Activated naive CD4-positive, alpha-beta T cell treated with anti-CD3 and anti-CD28 coated beads, Interleukin-2, amount 50 U/mL, for 24 hours (primary cell): ENCODE results near the gene KBTBD13.

Experiments
- H3K27ac Mint-ChIP-seq: one replicate; pipeline ENCODE4 v1.8.0; 2021; ENCODE audit warnings: mild to moderate bottlenecking, mixed read lengths
- H3K27me3 Mint-ChIP-seq: one replicate; pipeline ENCODE4 v1.8.0; 2021; ENCODE audit warnings: mixed read lengths
- H3K36me3 Mint-ChIP-seq: one replicate; pipeline ENCODE4 v1.8.0; 2021; ENCODE audit warnings: mixed read lengths
- H3K4me1 Mint-ChIP-seq: one replicate; pipeline ENCODE4 v1.8.0; 2021; ENCODE audit warnings: mixed read lengths
- H3K4me3 Mint-ChIP-seq: one replicate; pipeline ENCODE4 v1.8.0; 2021; ENCODE audit warnings: mild to moderate bottlenecking, mixed read lengths
- H3K9me3 Mint-ChIP-seq: one replicate; pipeline ENCODE4 v1.8.0; 2021; ENCODE audit warnings: mixed read lengths

KBTBD13 gene

DNA sequence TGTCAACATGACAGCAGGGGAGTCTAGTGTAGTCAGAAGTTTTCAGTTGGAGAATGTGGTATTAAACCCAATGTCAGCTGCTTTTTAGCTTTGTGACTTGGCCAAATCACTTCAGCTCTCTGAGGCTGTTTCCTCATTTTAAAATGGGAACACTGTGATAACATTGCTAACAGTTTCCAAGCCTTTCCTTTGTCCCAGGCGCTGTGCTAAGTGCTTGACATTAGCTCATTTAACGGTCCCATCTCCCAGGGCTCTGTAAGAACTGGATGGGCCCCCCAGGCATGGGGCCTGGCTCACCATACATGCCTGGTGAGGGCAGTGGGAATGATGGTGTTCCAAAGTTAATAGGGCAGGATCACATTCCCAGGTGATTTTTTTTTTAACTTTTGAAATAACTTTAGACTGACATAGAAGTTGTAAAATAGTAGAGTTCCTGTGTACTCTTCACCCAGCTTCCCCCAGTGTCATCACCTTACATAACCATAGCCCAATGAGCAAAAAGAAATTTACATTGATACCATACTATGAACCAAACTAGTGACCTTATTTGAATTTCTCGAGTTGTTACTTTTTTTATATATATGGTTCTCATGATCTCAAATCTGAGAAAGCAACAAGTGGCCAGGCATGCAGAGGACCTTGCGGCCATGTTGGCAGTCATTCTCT, 16.5 kb upstream of the KBTBD13 start:
- H3K4me3 Mint-ChIP-seq = no peak overlapping the region
- H3K27me3 Mint-ChIP-seq = no peaks in the 10 kb centered on the region
- H3K9me3 Mint-ChIP-seq = no peaks in the 10 kb centered on the region
- no peaks in the 10 kb centered on the region for H3K36me3 Mint-ChIP-seq
- H3K27ac Mint-ChIP-seq = no peak overlapping the region
- no peaks in the 10 kb centered on the region for H3K4me1 Mint-ChIP-seq

DNA sequence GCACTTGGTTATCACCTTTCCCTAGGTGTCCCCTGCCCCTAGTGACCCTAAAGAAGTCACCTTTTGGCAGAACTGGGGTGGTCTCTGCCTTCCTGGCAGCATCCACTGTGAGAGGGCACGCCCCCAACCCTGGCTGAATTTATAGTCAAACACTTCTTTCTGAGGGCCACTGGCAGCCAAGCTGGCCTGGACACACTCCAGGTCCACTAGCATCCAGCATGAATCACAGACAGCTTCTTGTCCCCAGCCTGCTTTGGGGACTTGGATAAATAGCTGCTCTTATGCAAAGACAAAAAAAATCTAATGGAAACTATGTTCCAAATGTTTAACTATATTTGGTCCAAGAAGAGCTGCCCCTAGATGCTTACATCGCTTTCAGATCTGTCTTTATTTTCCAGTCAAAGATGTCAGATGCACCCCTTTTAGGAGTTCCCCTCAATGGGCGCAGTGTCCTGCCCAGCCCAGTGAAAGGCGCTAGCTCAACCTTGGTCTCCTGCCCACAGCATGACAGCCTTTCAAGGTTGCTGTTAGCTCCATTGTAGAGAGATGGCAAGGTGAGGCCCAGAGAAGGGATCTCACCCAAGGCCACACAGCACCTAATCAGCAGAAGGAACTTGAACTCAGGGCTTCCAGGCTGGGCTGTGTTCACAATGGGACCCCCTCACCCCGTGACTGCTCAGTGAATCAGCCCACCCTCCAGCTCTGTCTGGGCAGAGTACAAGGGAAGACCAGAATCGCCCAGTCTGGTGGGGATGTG, 15.7 kb upstream of the KBTBD13 start:
- no peak overlapping the region for H3K4me3 Mint-ChIP-seq
- no peak overlapping the region for H3K27ac Mint-ChIP-seq
- H3K4me1 Mint-ChIP-seq = no peaks in the 10 kb centered on the region
- H3K36me3 Mint-ChIP-seq = no peaks in the 10 kb centered on the region
- no peaks in the 10 kb centered on the region for H3K9me3 Mint-ChIP-seq
- H3K27me3 Mint-ChIP-seq = peaks cover 6% of the 10 kb centered on the region

DNA sequence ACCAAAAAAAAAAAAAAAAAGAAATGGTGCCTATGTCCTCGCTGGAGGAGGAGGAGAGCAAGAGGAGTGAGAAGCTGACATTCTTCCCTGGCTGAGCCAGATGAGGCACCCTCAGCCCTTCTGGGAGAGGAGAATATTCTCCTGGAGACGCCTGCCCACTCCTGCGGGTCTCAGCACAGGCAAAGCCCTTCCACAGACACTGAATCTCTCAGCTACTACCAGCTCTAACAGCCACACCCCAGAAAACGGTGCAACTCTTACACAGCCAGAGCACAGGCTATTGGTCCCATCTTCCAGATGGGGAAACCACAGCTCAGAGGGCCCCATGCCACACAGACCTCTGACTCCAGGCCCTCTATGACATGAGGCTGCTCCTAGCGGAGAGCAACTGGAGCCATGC, 14.5 kb upstream of the KBTBD13 start:
- H3K4me3 Mint-ChIP-seq = no peak overlapping the region
- no peaks in the 10 kb centered on the region for H3K9me3 Mint-ChIP-seq
- peaks cover 9% of the 10 kb centered on the region for H3K27me3 Mint-ChIP-seq
- H3K36me3 Mint-ChIP-seq = no peaks in the 10 kb centered on the region
- no peak overlapping the region for H3K27ac Mint-ChIP-seq
- peaks cover under 1% of the 10 kb centered on the region for H3K4me1 Mint-ChIP-seq

DNA sequence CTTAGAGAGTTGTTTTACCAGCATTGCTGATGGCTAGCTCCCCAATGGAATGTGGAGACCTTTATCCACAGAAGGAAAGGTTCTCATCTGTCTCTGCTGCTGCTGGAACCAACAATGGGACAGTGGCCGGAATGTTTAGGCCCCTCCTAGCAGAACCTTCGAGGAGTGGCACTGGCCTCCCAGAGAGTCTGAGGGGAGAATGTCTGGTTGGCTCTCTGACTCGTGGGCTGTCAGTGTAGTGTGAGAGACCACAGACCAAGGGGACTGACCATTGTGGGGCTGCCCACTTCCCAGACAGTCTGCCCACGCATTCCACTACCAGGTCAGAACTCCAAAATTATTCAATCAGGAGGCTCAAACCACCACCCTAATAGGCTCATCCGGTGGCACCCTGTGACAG, 13.8 kb upstream of the KBTBD13 start:
- Mint-ChIP-seq H3K27me3 (peaks cover 12% of the 10 kb centered on the region), H3K4me1 (peaks cover 5% of the 10 kb centered on the region), H3K36me3 (no peaks in the 10 kb centered on the region), H3K4me3 (no peak overlapping the region), H3K9me3 (no peaks in the 10 kb centered on the region), H3K27ac (no peak overlapping the region)

DNA sequence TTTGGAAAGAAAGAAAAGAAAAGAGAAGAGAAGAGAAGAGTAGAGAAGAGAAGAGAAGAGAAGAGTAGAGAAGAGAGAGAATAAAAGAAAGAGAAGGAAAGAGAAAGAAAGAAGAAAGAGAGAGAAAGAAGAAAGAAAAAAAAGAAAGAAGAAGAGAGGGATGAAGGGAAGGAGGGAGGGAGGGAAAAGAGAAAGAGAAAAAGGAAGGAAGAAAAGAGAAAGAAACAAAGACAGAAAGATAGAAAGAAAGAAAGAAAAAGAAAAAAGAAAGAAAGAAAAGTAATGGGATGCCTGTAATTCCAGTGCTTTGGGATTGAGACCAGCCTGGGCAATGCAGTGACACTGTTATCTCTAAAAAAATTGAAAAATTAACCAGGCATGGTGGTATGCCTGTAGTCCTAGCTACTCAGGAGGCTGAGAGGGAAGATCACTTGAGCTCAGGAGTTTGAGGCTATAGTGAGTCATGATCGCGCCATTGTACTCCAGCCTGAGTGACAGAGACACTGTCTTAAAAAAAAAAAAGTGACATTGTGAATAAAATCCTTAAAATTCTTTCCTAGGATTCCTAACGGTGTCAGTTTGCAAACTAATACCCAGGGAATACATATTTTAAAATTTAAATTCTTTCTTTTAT, 10.4 kb upstream of the KBTBD13 start:
- H3K9me3 Mint-ChIP-seq = no peaks in the 10 kb centered on the region
- peaks cover 11% of the 10 kb centered on the region for H3K4me1 Mint-ChIP-seq
- no peak overlapping the region for H3K4me3 Mint-ChIP-seq
- H3K27ac Mint-ChIP-seq = peak overlapping the region; percentile 69
- H3K36me3 Mint-ChIP-seq = no peaks in the 10 kb centered on the region
- H3K27me3 Mint-ChIP-seq = peaks cover 18% of the 10 kb centered on the region

DNA sequence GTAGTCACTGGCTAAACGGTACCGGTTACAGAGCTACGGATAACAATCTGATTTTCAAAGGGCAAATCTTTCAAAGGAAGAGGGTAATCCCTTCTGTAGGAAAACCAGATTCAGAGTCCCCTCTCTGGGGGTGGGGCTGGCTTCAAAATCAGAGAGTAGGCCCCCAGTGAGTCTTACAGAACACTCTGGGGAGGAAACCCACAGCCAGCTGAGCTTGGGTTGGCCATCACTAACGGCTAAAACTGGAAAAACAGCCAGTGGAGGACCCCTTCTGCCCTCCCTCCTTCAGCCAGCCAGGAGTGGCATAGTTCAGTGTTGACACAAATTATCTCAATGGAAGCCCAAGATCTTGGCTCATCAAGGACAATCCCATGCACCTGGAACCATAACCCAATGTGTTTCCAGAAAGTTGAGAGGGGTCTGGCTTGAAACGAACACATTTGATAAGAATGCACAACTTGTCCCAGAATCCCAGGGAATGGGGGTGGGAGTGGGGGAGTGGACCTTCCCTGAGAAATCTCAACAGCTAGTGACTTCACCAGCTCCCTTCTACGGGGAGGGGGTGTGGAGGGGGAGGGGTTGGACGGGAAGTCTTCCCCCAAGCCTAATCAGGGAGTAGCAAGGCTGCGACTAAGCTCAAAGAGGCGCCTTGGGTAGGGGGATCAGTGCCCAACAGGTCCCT, 9.8 kb upstream of the KBTBD13 start:
- H3K27me3 Mint-ChIP-seq = peaks cover 18% of the 10 kb centered on the region
- no peaks in the 10 kb centered on the region for H3K36me3 Mint-ChIP-seq
- H3K4me1 Mint-ChIP-seq = peaks cover 11% of the 10 kb centered on the region
- H3K27ac Mint-ChIP-seq = no peak overlapping the region
- peak overlapping the region; percentile 5 for H3K4me3 Mint-ChIP-seq
- H3K9me3 Mint-ChIP-seq = no peaks in the 10 kb centered on the region

DNA sequence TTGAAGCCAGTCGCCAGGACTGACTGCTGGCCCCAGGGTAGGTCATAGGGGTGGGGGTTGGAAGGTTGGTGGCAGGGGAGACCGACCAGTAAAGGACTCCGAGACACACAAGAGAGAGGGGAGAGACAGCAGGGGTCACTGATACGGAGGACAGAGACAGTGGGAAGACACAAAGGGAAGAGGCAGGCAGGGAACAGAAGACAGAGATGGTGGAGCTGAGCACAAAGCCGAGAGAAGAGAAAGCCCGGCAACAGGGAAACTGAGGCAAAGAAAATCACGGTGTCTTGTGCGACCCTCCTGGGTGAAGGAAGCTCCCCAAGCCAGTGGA, 9.3 kb upstream of the KBTBD13 start:
- Mint-ChIP-seq H3K36me3 (no peaks in the 10 kb centered on the region), H3K27me3 (peaks cover 18% of the 10 kb centered on the region), H3K4me1 (peaks cover 11% of the 10 kb centered on the region), H3K9me3 (no peaks in the 10 kb centered on the region), H3K4me3 (peak overlapping the region; percentile 5), H3K27ac (no peak overlapping the region)

DNA sequence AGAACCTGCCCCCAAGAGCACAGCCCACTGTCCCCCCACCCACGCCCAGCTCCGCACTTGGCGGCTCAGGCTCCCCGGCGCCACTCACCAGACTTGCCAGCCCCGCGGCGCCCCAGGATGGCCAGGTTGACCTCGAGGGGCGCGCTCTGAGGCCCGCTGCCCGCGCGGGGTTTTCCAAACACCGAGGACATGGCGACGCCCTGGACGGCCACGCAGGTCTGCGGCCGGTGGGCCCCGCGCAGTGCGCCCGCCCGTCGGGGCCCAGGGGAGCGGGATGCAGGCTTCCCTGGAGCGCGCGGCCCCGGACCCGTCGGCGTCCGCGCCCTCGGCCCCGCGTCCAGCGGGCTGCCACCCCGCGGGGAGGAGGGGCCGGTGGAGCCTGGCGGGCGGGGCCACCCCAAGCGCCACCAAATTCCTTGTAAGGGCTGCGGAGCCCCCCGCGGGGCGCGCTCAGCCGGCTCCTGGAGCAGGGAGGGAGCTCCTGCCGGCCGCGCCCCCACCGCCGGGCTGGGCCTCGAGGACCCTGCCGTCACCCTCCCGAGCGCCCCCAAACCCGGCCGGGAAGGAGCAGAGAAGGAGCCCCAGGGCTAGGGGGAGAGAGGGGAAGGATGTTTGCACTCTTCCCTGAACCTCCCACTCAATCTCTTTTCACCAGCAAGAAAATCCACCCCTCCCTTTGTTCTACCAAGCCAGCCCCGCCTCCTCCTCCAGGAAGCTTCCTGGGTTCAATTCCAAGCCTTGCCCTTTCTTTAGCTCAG, 8.7 kb upstream of the KBTBD13 start, which contains the start of gene RASL12:
Gene RASL12 (minus strand): TSS at position 347 of the 758 bp plus-strand sequence. CDS start 156 bp downstream, at position 191.
- Mint-ChIP-seq H3K4me3 (peak within 1 kb of the TSS; percentile 5), H3K27me3 (peaks cover 18% of the 10 kb centered on the region), H3K4me1 (peaks cover 11% of the 10 kb centered on the region), H3K27ac (no peak within 1 kb of the TSS), H3K9me3 (no peaks in the 10 kb centered on the region), H3K36me3 (no peaks in the 10 kb centered on the region)

DNA sequence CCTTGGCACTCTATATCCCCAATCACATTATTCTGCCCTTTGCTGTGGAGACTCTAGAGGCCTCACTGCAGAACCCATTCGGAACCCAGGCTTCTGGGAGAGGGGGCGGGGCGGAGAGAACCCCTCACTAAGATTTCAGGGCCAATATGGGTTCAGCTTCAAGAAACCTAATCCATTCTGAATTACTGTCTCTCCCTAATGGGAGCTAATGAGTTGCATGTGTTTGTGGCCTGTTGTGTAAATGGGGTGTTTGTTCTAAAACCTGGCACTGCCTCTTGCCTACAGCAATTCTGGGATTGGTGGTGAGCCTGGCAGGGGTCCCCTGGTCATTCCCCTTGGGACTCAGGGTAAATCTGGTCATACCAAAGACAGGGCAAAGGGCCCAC, 8.2 kb upstream of the KBTBD13 start:
- Mint-ChIP-seq H3K4me3 (peak overlapping the region; percentile 4), H3K27me3 (peaks cover 18% of the 10 kb centered on the region), H3K9me3 (no peaks in the 10 kb centered on the region), H3K4me1 (peaks cover 11% of the 10 kb centered on the region), H3K36me3 (no peaks in the 10 kb centered on the region), H3K27ac (no peak overlapping the region)

DNA sequence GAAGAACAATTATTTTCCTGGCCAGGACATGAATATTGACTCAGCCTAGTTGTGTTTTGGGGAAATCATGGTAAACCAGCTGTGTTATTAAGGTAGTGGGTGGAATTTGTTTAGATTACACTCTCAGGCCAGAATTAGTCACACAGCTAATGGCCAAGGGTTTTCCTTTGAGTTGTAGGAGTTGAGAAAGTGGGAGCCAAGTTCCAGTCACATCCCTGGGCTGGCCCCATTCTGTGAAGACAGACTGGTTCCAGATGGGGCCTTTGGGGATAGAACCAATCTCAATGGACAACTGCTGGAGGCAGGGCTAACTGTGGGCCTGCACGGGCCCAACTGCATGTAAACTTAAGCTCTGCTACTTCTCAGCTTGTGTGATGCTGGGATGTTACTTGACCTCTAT, 7.4 kb upstream of the KBTBD13 start:
- H3K27ac Mint-ChIP-seq = no peak overlapping the region

DNA sequence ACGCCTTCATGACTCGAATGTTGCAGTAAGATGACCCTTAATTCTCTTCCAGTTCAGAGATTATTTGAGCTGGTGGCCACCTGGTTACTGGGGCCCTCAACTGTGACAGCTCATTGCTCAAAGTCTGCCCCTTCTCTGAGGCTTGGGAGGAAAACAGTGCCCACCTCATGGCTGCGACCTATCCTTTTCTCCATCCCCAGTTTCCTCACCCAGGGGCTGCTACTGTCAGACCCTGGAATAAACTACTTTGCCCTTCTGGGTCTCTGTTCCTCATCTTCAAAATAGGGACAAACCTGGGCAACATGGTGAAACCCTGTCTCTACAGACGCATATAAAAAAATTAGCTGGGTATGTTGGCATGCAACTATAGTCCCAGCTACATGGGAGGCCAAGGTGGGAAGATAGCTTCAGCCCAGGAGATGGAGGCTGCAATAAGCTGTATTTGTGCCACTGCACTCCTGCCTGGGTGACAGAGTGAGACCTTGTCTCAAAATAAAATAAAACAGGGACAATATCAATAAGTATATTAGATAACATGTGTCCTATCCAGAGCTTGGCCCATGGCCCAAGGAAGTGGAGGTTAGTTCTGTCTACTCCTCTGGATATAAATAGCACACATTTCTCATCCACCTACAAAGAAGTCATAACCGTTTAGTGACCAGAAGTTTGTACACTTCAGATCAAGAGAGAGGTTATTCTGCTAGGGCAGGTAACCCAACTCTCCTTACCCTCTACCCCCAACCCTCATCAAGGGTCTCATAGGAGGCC, 6.6 kb upstream of the KBTBD13 start:
- Mint-ChIP-seq H3K4me3 (no peak overlapping the region), H3K9me3 (no peaks in the 10 kb centered on the region), H3K27ac (no peak overlapping the region), H3K4me1 (peaks cover 11% of the 10 kb centered on the region), H3K27me3 (peaks cover 18% of the 10 kb centered on the region), H3K36me3 (no peaks in the 10 kb centered on the region)

More for the DNA sequence above, 7.4 kb upstream of the KBTBD13 start:
- Mint-ChIP-seq H3K4me1 (peaks cover 11% of the 10 kb centered on the region), H3K9me3 (no peaks in the 10 kb centered on the region), H3K27me3 (peaks cover 18% of the 10 kb centered on the region), H3K4me3 (no peak overlapping the region), H3K36me3 (no peaks in the 10 kb centered on the region)

DNA sequence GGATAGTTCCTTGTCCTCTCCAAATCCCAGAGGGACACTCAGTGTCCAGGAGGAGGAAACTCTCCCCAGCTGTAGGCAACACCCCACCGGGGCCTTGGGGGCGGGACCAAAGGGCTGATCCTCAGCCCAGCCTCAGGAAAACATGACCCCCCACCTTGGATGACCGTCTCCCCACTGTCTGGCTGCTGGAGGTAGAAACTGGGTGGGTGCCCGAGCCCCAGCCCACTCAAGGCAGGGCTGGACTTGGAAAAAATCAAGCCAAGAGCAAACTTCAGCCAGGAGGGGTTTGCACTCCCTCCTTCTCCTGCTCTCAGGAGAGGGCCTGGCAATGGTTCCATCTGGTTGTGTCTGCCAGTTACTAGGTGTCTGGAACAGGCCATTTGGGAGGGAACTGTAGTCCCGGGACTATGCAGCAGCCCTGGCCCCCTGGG, 5.2 kb upstream of the KBTBD13 start:
- Mint-ChIP-seq H3K36me3 (no peaks in the 10 kb centered on the region), H3K9me3 (no peaks in the 10 kb centered on the region), H3K4me3 (no peak overlapping the region), H3K27ac (no peak overlapping the region), H3K27me3 (peaks cover 12% of the 10 kb centered on the region), H3K4me1 (peaks cover 11% of the 10 kb centered on the region)

DNA sequence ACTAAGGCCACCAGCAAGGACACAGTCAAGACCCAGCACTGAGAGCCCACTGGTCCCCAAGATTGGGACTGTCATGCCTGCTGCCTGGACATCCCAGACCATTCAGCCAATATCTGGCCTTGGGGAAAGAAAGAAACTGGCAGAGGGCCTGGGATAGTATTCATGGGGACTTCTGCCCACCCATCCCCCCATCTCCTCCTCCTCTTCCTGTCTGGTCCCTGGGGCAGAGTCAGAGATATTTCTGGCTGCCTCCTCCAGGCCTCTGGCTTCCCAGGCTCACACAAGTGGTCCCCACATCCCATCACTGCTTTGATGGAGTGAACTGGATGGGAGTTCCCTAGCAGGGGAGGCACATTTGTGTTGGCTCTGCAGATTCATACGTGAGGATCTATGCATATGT, 4.5 kb upstream of the KBTBD13 start:
- no peaks in the 10 kb centered on the region for H3K9me3 Mint-ChIP-seq
- peaks cover 10% of the 10 kb centered on the region for H3K4me1 Mint-ChIP-seq

DNA sequence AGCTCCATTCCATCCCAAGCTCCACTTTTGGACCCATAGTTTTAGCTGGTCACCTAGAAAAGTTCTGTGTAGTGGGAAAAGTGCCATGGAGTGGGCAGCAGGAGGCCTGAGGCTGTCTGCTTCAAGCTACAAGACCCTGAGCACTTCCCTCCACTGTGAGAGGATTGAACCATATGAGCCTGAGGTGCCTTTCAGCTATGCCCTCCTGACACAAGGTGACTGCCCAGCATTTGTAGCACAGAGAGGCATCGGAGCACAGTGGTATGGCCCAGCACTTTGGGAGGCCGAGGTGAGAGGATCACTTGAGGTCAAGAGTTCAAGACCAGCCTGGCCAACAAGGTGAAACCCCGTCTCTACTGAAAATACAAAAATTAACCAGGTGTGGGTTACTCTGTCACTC, 3.9 kb upstream of the KBTBD13 start:
- Mint-ChIP-seq H3K27me3 (peaks cover 11% of the 10 kb centered on the region), H3K4me3 (no peak overlapping the region), H3K27ac (no peak overlapping the region), H3K36me3 (no peaks in the 10 kb centered on the region), H3K4me1 (peaks cover 7% of the 10 kb centered on the region), H3K9me3 (no peaks in the 10 kb centered on the region)

More for the DNA sequence above, 4.5 kb upstream of the KBTBD13 start:
- Mint-ChIP-seq H3K4me3 (no peak overlapping the region), H3K27ac (no peak overlapping the region), H3K27me3 (peaks cover 14% of the 10 kb centered on the region), H3K36me3 (no peaks in the 10 kb centered on the region)
